Gastroesophageal sphincter (tissue), 4 donors: ENCODE measurements around the gene S100A14. TPM values are rescaled to one million over a fixed set of nuclear protein-coding genes. Genes with fewer than 3 reads are reported as not detected.

Experiments
- ATAC-seq: fragments of 150-250 bp; one replicate; pipeline ENCODE4 v1.9.1; 2016; ENCODE audit warnings: mild to moderate bottlenecking, moderate library complexity
- H3K27ac ChIP-seq, 4 donors: fragments of 200-600 bp; sonication (generic) in 3 of 4; 1 replicate in 3 of 4; 2 replicates in 1 of 4; pipeline ENCODE4 v1.5.1; 2016 to 2019
- H3K27me3 ChIP-seq: fragments of 200-600 bp; sonication (generic); one replicate; pipeline ENCODE4 v1.5.1; 2019
- H3K36me3 ChIP-seq, 2 donors: fragments of 200-600 bp; sonication (generic); one replicate each; pipeline ENCODE4 v1.5.1; 2019; ENCODE audit warnings: control low read depth in 1 of 2
- H3K4me1 ChIP-seq, 3 donors: fragments of 200-600 bp; sonication (generic); 1 replicate in 2 of 3; 2 replicates in 1 of 3; pipeline ENCODE4 v1.5.1; 2016 to 2019; ENCODE audit warnings: control low read depth in 2 of 3
- H3K4me3 ChIP-seq, 2 donors: fragments of 200-600 bp; sonication (generic); one replicate each; pipeline ENCODE4 v1.5.1; 2019; ENCODE audit warnings: mild to moderate bottlenecking in 1 of 2, moderate library complexity in 1 of 2
- H3K9me3 ChIP-seq, 3 donors: fragments of 200-600 bp; sonication (generic); one replicate each; pipeline ENCODE4 v1.5.1; 2017 to 2019; ENCODE audit warnings: control low read depth in 2 of 3
- EP300 ChIP-seq: sonication (generic); formaldehyde crosslinking; IDR thresholded peaks from one replicate; pipeline ENCODE4 v1.6.1; 2017; ENCODE audit warnings: antibody characterized with exemption, mild to moderate bottlenecking
- POLR2A ChIP-seq, 2 donors: fragments of 450-650 bp; IDR thresholded peaks; one replicate each; pipeline ENCODE4 v1.6.1; 2017; ENCODE audit warnings: antibody characterized with exemption in 2 of 2, mild to moderate bottlenecking in 2 of 2, moderate library complexity in 1 of 2
- POLR2AphosphoS5 ChIP-seq: sonication (generic); formaldehyde crosslinking; IDR thresholded peaks from one replicate; pipeline ENCODE4 v1.6.1; 2017; ENCODE audit warnings: antibody characterized with exemption
- WGBS, 2 donors: methylation state at CpG; one replicate each; pipeline ENCODE4 v1.1.5; 2018; ENCODE audit warnings: low coverage in 1 of 2; 5-methylcytosine and 5-hydroxymethylcytosine counted together
- total RNA-seq, 4 donors: library from RNA; depleted of rRNA; stranded (reverse); fragments of >200 nt; gene quantifications; one replicate each; pipeline ENCODE4 v1.1.0, GENCODE V29; 2016
- TF ChIP-seq, protein P1 (sequence below), 4 experiments: fragments of 200-600 bp in 2 of 4; fragments of 450-650 bp in 2 of 4; sonication (generic) in 1 of 4; IDR thresholded peaks; one replicate each; pipeline ENCODE4 v1.5.1; 2017 to 2019; ENCODE audit warnings: antibody characterized with exemption in 4 of 4, mild to moderate bottlenecking in 2 of 4, moderate library complexity in 2 of 4

S100A14 gene
- total RNA-seq, 4 donors from 2014 or later = 0.85 to 82.1 (median 5.0) TPM

DNA sequence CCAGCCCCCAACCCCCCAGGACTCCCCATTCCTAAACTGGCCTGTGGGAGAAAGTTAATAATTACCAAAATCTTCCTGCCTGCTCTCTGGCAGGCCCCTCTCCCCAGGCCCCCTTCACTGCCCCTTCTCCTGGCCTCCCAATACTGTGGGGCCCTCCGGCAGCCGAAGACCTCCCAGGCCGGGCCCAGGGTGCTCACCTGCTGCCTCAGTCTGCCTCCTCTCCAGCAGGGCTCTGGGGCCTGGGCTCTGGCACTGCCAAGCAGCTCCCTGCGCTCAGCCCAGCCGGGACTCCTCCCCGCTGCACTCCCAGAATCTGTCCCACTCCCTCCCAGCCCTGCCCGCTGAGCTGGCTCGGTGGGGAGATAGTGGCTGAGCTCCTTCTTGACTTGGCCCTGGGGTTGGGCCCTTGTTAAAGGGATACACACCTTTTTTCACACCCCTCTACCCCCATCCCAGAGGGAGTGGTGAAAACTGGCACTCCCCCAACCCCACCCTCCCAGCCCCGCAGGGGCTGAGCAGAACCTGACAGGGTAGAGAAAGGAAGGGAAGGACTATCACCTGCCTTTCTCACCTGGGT, 3.3 kb downstream of the S100A14 start, which contains the start of gene S100A16:
Gene S100A16 (minus strand): TSS at position 383 of the 577 bp plus-strand sequence. CDS start 4,986 bp downstream, outside the sequence.
- H3K9me3 ChIP-seq = no peaks in the 10 kb centered on the region
- H3K27me3 ChIP-seq = no peaks in the 10 kb centered on the region
- ATAC-seq = peak; percentile 75
- TF ChIP-seq, protein P1, sequence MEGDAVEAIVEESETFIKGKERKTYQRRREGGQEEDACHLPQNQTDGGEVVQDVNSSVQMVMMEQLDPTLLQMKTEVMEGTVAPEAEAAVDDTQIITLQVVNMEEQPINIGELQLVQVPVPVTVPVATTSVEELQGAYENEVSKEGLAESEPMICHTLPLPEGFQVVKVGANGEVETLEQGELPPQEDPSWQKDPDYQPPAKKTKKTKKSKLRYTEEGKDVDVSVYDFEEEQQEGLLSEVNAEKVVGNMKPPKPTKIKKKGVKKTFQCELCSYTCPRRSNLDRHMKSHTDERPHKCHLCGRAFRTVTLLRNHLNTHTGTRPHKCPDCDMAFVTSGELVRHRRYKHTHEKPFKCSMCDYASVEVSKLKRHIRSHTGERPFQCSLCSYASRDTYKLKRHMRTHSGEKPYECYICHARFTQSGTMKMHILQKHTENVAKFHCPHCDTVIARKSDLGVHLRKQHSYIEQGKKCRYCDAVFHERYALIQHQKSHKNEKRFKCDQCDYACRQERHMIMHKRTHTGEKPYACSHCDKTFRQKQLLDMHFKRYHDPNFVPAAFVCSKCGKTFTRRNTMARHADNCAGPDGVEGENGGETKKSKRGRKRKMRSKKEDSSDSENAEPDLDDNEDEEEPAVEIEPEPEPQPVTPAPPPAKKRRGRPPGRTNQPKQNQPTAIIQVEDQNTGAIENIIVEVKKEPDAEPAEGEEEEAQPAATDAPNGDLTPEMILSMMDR (IDR thresholded peaks at IDR 0.05) = no peak
- no peak for TF ChIP-seq EP300
- TF ChIP-seq POLR2A (IDR thresholded peaks at IDR 0.05) = peak; percentile 59 to 72
- peak; percentile 86 for TF ChIP-seq POLR2AphosphoS5
- 26% methylated on average over 5 of the region's 9 CpGs; no CpG with 5 or more reads in 1 of the 2 donors for WGBS, 2 donors
- peak within 1 kb of the TSS; percentile 56 to 70 for H3K4me3 ChIP-seq
- H3K4me1 ChIP-seq = peaks cover 0 to 63% (median 41%) of the 10 kb centered on the region in 3 donors
- H3K27ac ChIP-seq = peak within 1 kb of the TSS; percentile 59 to 90 (median 86)
- H3K36me3 ChIP-seq = peaks cover 0 to 4% of the 10 kb centered on the region in 2 donors

DNA sequence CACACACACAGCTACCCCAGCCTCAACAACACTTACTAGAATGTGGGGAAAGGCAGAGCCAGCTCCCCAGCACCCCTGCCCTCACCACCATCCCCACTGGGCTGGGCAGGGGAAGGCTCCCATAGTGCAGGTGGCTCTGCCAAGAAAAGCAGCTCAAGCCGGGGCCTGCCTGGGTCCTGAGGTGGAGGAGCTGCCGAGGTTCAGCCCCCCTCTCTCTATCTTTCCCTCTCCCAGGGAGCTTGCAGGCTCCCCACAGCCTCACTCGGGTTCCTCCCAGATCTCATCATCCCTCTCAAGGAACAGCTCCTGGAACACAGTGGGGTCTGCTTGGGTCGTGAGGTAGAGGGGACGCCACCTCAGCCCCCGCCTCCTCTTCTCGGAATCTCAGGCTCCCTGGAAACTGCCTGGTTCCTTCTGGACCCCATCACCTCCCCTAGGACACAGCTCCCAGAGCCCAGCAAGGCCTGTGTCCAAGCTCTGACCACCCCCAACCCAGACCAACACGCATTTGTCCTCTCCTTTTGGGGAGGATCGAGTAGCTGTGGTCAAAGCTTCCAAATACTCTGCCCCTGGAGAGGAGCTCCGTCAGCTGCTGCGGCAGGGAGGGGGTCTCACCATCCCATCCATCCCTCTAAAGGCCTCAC, 3.9 kb downstream of the S100A14 start:
- ATAC-seq = no peak
- peaks cover 0 to 10% of the 10 kb centered on the region in 2 donors for H3K36me3 ChIP-seq
- peak overlapping the region; percentile 59 to 90 (median 86) for H3K27ac ChIP-seq
- peaks cover 0 to 69% (median 35%) of the 10 kb centered on the region in 3 donors for H3K4me1 ChIP-seq
- H3K4me3 ChIP-seq = peak overlapping the region; percentile 56 to 70
- 13 to 14% methylated on average over 3 to 7 of the region's 11 CpGs for WGBS, 2 donors
- H3K27me3 ChIP-seq = no peaks in the 10 kb centered on the region
- H3K9me3 ChIP-seq = no peaks in the 10 kb centered on the region
- no peak for TF ChIP-seq POLR2AphosphoS5

DNA sequence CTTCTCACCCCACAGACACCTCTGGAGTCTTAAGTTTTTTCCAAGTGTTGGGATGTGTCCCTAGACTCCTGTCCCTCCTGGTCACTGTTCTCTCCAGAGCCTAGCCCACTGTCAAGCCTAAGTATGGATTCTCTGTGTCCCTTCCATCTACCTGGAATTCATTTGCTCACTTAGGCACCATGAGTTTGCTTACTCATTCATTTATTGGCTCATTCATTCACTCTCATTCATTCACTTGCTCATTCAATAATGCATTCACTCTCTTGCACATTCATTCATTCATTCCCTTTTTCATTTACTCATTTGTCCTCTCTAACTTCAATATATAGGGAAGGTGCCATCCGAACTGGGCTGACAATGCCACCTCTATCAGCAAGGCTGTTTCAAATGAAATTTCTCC, 4.8 kb downstream of the S100A14 start:
- H3K4me3 ChIP-seq = peak overlapping the region in 1 of 2 donors; percentile 70
- H3K27ac ChIP-seq = peak overlapping the region in 3 of 4 donors; percentile 86 to 90 (median 86)
- H3K4me1 ChIP-seq = peaks cover 0 to 64% (median 28%) of the 10 kb centered on the region in 3 donors
- 56% methylated on average over 1 of the region's 1 CpG; no CpG with 5 or more reads in 1 of the 2 donors for WGBS, 2 donors
- no peaks in the 10 kb centered on the region for H3K9me3 ChIP-seq
- ATAC-seq = no peak
- TF ChIP-seq POLR2AphosphoS5 = no peak
- no peak for TF ChIP-seq EP300
- no peak for TF ChIP-seq POLR2A (IDR thresholded peaks at IDR 0.05)
- TF ChIP-seq, protein P1 (IDR thresholded peaks at IDR 0.05) = no peak
- H3K27me3 ChIP-seq = no peaks in the 10 kb centered on the region
- peaks cover 0 to 18% of the 10 kb centered on the region in 2 donors for H3K36me3 ChIP-seq

DNA sequence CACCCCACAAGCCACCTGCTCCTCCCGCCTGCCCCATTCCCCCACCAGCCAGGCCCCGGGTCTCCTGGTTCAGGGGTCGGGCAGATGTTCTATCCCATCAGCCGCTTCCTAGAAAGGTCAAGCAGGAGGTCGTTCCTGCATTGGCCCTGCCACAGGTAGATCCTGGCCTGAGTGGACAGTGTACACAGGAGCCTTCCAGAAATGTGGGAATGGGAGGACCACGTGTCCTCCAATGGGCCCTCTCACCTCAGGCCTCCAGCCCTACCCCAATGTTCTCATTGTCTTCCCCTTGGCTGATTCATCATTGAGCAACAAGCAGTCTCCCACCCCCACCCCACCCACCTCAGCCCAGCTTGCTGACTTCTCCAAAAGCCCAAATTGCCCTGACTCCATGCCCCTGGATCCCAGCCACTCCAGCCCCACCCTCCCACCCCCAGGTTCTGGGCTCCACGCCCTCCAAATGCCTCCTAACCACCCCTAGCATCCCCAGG, 5.3 kb downstream of the S100A14 start:
- H3K27ac ChIP-seq = peak overlapping the region in 3 of 4 donors; percentile 86 to 90 (median 86)
- peak overlapping the region in 1 of 2 donors; percentile 70 for H3K4me3 ChIP-seq
- WGBS, 2 donors = 60% methylated on average over 1 of the region's 7 CpGs; no CpG with 5 or more reads in 1 of the 2 donors
- TF ChIP-seq, protein P1 (IDR thresholded peaks at IDR 0.05) = no peak
- no peak for TF ChIP-seq EP300
- no peak for TF ChIP-seq POLR2AphosphoS5
- no peak for TF ChIP-seq POLR2A (IDR thresholded peaks at IDR 0.05)
- H3K9me3 ChIP-seq = no peaks in the 10 kb centered on the region
- no peaks in the 10 kb centered on the region for H3K27me3 ChIP-seq
- H3K4me1 ChIP-seq = peaks cover 0 to 60% (median 28%) of the 10 kb centered on the region in 3 donors
- H3K36me3 ChIP-seq = peaks cover 0 to 23% of the 10 kb centered on the region in 2 donors
- ATAC-seq = no peak

DNA sequence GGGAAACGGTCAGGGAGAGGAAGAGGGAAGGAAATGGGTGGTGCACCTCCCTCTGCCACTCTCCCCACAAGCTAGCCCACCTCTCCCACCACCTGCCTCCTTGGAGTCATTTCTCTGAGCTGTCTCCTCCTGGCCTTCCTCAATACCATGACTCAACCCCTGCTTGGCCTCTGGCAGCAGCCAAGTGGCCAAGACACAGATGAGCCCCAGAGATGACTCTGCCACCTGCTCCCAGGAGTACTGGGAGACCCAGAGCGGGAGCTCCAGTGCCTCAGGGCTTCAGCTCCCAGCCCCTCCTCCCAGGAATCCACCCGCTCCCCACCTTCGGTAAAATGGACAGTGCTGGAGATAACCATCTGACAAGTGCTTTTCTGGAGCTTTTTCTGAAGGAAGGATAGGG, 5.8 kb downstream of the S100A14 start:
- no peak overlapping the region for H3K4me3 ChIP-seq
- 63% methylated on average over 1 of the region's 4 CpGs; no CpG with 5 or more reads in 1 of the 2 donors for WGBS, 2 donors
- H3K36me3 ChIP-seq = peaks cover 0 to 29% of the 10 kb centered on the region in 2 donors
- ATAC-seq = no peak
- H3K4me1 ChIP-seq = peaks cover 0 to 60% (median 28%) of the 10 kb centered on the region in 3 donors
- no peaks in the 10 kb centered on the region for H3K27me3 ChIP-seq
- no peaks in the 10 kb centered on the region for H3K9me3 ChIP-seq
- TF ChIP-seq POLR2AphosphoS5 = no peak
- no peak for TF ChIP-seq POLR2A (IDR thresholded peaks at IDR 0.05)
- TF ChIP-seq, protein P1 (IDR thresholded peaks at IDR 0.05) = no peak
- TF ChIP-seq EP300 = no peak
- H3K27ac ChIP-seq = peak overlapping the region in 3 of 4 donors; percentile 86 to 90 (median 86)
